Measurements from ENCODE around the gene TSSK6. TPM values are rescaled to one million over a fixed set of nuclear protein-coding genes. Genes with fewer than 3 reads are reported as not detected.

Gene TSSK6
- 0.84 and 1.2 TPM in 2 replicates for total RNA-seq

GRCh38 chr19:19514881-19515641 lies at the start of gene TSSK6:
Gene TSSK6, minus strand, starts transcription at chr19:19515548. Its CDS starts 121 bp downstream, at chr19:19515427.

GRCh38 chr19:19538061-19538784 lies 22.9 kb upstream of the TSSK6 start, which contains the start of gene CILP2:
Gene CILP2, plus strand, starts transcription at chr19:19538265. Its CDS starts 85 bp downstream, at chr19:19538350.

GRCh38 chr19:19528721-19529490 lies 13.6 kb upstream of the TSSK6 start, which contains the start of gene YJEFN3:
Gene YJEFN3, plus strand, starts transcription at chr19:19528911. Its CDS starts 22 bp downstream, at chr19:19528933.

GRCh38 chr19:19515642-19516519 lies 533 bp upstream of the TSSK6 start, which contains the start of gene NDUFA13:
Gene NDUFA13, plus strand, starts transcription at chr19:19516225. Its CDS starts 14 bp downstream, at chr19:19516239.

Other genes with a start within 250 kb of the TSSK6 start
- gene TM6SF2, start 242.2 kb downstream of the TSSK6 start, total RNA-seq: 1.3 and 2.5 TPM in 2 replicates
- gene SUGP1, start 195.0 kb downstream of the TSSK6 start, total RNA-seq: 35.6 and 37.9 TPM in 2 replicates
- 15.5 and 21.2 TPM in 2 replicates for gene MAU2, start 194.7 kb downstream of the TSSK6 start, total RNA-seq
- 52.6 and 63.5 TPM in 2 replicates for gene GATAD2A, start 109.9 kb downstream of the TSSK6 start, total RNA-seq
- 61.0 and 68.2 TPM in 2 replicates for gene NDUFA13, start 677 bp upstream of the TSSK6 start, total RNA-seq
- gene YJEFN3, start 13.4 kb upstream of the TSSK6 start, total RNA-seq: 0.30 and 1.0 TPM in 2 replicates
- under 0.01 and 0.15 TPM in 2 replicates for gene CILP2, start 22.7 kb upstream of the TSSK6 start, total RNA-seq
- gene PBX4, start 103.1 kb upstream of the TSSK6 start, total RNA-seq: 1.2 and 3.2 TPM in 2 replicates
- 3.9 and 4.2 TPM in 2 replicates for gene LPAR2, start 112.7 kb upstream of the TSSK6 start, total RNA-seq
- 5.6 and 5.9 TPM in 2 replicates for gene GMIP, start 128.1 kb upstream of the TSSK6 start, total RNA-seq
- gene ATP13A1, start 148.1 kb upstream of the TSSK6 start, total RNA-seq: 39.8 and 49.5 TPM in 2 replicates
- gene ZNF101, start 153.3 kb upstream of the TSSK6 start, total RNA-seq: 2.9 and 3.6 TPM in 2 replicates
- 2.1 and 2.2 TPM in 2 replicates for gene ZNF14, start 217.6 kb upstream of the TSSK6 start, total RNA-seq

All from bronchus fibroblast of lung (primary cell).